Common myeloid progenitor, CD34-positive (primary cell): ENCODE results near the gene GALNT9.

Experiments used
- CTCF ChIA-PET: fragments of 350-600 bp; sonication (Branson Sonifier 250); formaldehyde crosslinking; loops from one replicate; lab custom pipeline; 2021; ENCODE audit warnings: antibody characterized with exemption; lab: Charles Lee
- POLR2A ChIA-PET: fragments of 350-600 bp; sonication (Branson Sonifier 250); formaldehyde crosslinking; loops from one replicate; lab custom pipeline; 2021; ENCODE audit warnings: antibody characterized with exemption; lab: Charles Lee
- DNase-seq, 3 donors: peaks; one replicate each; pipeline versions ENCODE4 v3.0.0 to v3.0.0-alpha.2; 2013
- H3K27ac ChIP-seq, 2 experiments: 1 replicate in 1 of 2; 2 replicates in 1 of 2; pipeline ENCODE4 v1.7.0; 2013; ENCODE audit warnings: inconsistent platforms in 2 of 2, low read length in 2 of 2, mild to moderate bottlenecking in 2 of 2, low read depth in 1 of 2, moderate library complexity in 1 of 2; ENCODE audit not compliant: severe bottlenecking in 2 of 2, insufficient read depth in 1 of 2, poor library complexity in 1 of 2
- H3K27me3 ChIP-seq, 5 experiments: replicated peaks in 2 of 5; 1 replicate in 3 of 5; 2 replicates in 2 of 5; pipeline versions ENCODE4 v1.6.1 to v1.7.0; 2013; ENCODE audit warnings: low read length in 4 of 5, mild to moderate bottlenecking in 2 of 5, moderate library complexity in 2 of 5, inconsistent platforms in 1 of 5; ENCODE audit not compliant: insufficient read depth in 5 of 5, control insufficient read depth in 4 of 5
- H3K36me3 ChIP-seq, 4 experiments: 1 replicate in 2 of 4; 2 replicates in 2 of 4; pipeline versions ENCODE4 v1.6.1 to v1.7.0; 2013; ENCODE audit warnings: low read length in 3 of 4, control low read depth in 1 of 4, mild to moderate bottlenecking in 1 of 4; ENCODE audit not compliant: control insufficient read depth in 4 of 4, insufficient read depth in 4 of 4
- H3K4me1 ChIP-seq, 4 experiments: 1 replicate in 3 of 4; 2 replicates in 1 of 4; pipeline versions ENCODE4 v1.6.1 to v1.7.1; 2013; ENCODE audit warnings: low read length in 3 of 4, mild to moderate bottlenecking in 3 of 4, control low read depth in 1 of 4, inconsistent platforms in 1 of 4, moderate library complexity in 1 of 4; ENCODE audit not compliant: control insufficient read depth in 4 of 4, insufficient read depth in 4 of 4; ENCODE audit errors: control extremely low read depth in 1 of 4
- H3K4me3 ChIP-seq, 7 experiments: 1 replicate in 4 of 7; 2 replicates in 3 of 7; pipeline versions ENCODE4 v1.5.1 to v1.7.0; 2013; ENCODE audit warnings: mild to moderate bottlenecking in 7 of 7, low read length in 6 of 7, moderate library complexity in 6 of 7, inconsistent platforms in 2 of 7, low read depth in 2 of 7, control low read depth in 1 of 7; ENCODE audit not compliant: insufficient read depth in 4 of 7, control insufficient read depth in 1 of 7; ENCODE audit errors: extremely low read depth in 1 of 7
- H3K9me3 ChIP-seq, 5 experiments: 1 replicate in 4 of 5; 2 replicates in 1 of 5; pipeline versions ENCODE4 v1.6.1 to v1.7.1; 2013; ENCODE audit warnings: low read length in 4 of 5, mild to moderate bottlenecking in 2 of 5, inconsistent platforms in 1 of 5, low read depth in 1 of 5, moderate library complexity in 1 of 5; ENCODE audit not compliant: control insufficient read depth in 4 of 5, insufficient read depth in 2 of 5; ENCODE audit errors: control extremely low read depth in 1 of 5
- WGBS: methylation state at CpG from one replicate; pipeline ENCODE4 v1.1.5; 2013; ENCODE audit not compliant: insufficient coverage; 5-methylcytosine and 5-hydroxymethylcytosine counted together

GALNT9 gene

GRCh38 chr12:132160016-132160415 is 169.4 kb downstream of the GALNT9 start:
- POLR2A ChIA-PET, result interaction anchor here (0.5 kb wide), 1 partner anchor 73 kb away, joined by 7 read pairs; no protein-coding TSS in a partner anchor
- peaks cover 0 to 23% (median 2%) of the 10 kb centered on the region in 5 experiments for H3K27me3 ChIP-seq
- CTCF ChIA-PET, result no interaction called here
- no peak overlapping the region for H3K4me3 ChIP-seq
- no peak overlapping the region for H3K27ac ChIP-seq
- no peak for DNase-seq
- peaks cover 0 to 3% (median 0%) of the 10 kb centered on the region in 5 experiments for H3K9me3 ChIP-seq
- WGBS, result 92% methylated on average over 14 of the region's 16 CpGs
- H3K36me3 ChIP-seq, result peaks cover 0 to 21% (median 4%) of the 10 kb centered on the region in 4 experiments
- peaks cover 0 to 14% (median 10%) of the 10 kb centered on the region in 4 experiments for H3K4me1 ChIP-seq

- Histone ChIP-seq H3K27ac (no peak overlapping the region), H3K36me3 (peaks cover 0 to 21% (median 4%) of the 10 kb centered on the region in 4 experiments), H3K4me3 (no peak overlapping the region), H3K9me3 (peaks cover 0 to 3% (median 0%) of the 10 kb centered on the region in 5 experiments), H3K27me3 (peaks cover 0 to 23% (median 2%) of the 10 kb centered on the region in 5 experiments), H3K4me1 (peaks cover 0 to 14% (median 10%) of the 10 kb centered on the region in 4 experiments)
- no peak for DNase-seq
- POLR2A ChIA-PET, result no interaction called here
- CTCF ChIA-PET, result interaction anchor here (1.4 kb wide), 1 partner anchor 26 kb away, joined by 3 read pairs; no protein-coding TSS in a partner anchor
- WGBS, result 97% methylated on average over 11 of the region's 14 CpGs
Observed at GRCh38 chr12:132159555-132160003, 169.8 kb downstream of the GALNT9 start.

DNA sequence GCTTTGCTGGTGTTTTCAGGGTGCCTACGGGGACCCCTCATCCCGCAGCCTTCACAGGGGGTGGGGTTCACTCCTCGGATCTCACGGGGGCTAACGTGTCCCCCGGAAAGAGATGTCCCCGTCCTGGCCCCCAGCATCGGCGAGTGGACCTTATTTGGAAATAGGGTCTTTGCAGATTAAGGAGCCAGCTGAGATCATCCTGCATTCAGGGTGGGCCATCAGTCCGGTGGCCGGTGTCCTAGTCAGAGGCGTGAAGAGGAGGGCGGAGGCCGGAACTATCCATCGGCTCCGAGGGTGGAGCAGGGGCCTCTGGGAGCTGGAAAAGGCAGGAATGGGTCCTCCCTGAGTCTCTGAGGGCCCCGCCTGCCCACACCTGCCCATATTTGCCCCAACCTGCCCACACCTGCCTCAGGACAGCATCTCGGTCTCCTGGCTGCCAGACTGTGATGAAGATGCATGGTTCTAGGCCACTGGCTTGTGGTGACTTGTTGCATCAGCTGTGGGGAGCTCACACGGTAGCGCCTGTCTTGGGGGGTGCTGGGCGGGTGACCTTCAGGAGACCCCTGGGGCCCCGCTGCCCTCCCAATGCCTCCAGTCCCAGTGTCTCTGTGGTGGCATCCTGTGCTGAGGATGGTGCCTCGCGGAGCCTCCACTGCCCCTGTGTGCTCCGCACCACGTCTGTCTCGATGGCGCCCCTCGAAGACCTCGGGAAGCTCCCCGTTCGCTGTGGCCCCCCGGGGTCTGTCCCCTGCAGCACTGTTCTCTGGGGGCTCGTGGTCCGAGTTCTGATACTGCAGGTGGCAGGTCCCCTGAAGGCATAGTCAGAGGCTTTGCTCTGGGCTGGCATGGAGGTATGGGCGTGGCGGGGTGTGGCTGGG is 170.5 kb downstream of the GALNT9 start:
- peak in 1 of 3 donors; percentile 31 for DNase-seq
- no peak overlapping the region for H3K4me3 ChIP-seq
- H3K9me3 ChIP-seq, result peaks cover 0 to 3% (median 0%) of the 10 kb centered on the region in 5 experiments
- peaks cover 0 to 20% (median 2%) of the 10 kb centered on the region in 5 experiments for H3K27me3 ChIP-seq
- 94% methylated on average over 22 of the region's 37 CpGs for WGBS
- CTCF ChIA-PET, result interaction anchor here (1.4 kb wide), 1 partner anchor 27 kb away, joined by 3 read pairs; no protein-coding TSS in a partner anchor
- H3K36me3 ChIP-seq, result peaks cover 0 to 21% (median 4%) of the 10 kb centered on the region in 4 experiments
- POLR2A ChIA-PET, result no interaction called here
- H3K27ac ChIP-seq, result no peak overlapping the region
- H3K4me1 ChIP-seq, result peaks cover 0 to 19% (median 13%) of the 10 kb centered on the region in 4 experiments

GRCh38 chr12:132157733-132158409 is 171.5 kb downstream of the GALNT9 start:
- WGBS, result 93% methylated on average over 4 of the region's 5 CpGs

GRCh38 chr12:132156573-132157325 is 172.6 kb downstream of the GALNT9 start:
- H3K27me3 ChIP-seq, result peaks cover 0 to 4% (median 0%) of the 10 kb centered on the region in 5 experiments
- peak in 1 of 3 donors; percentile 63 for DNase-seq
- ChIA-PET POLR2A (no interaction called here), CTCF (no interaction called here)
- H3K36me3 ChIP-seq, result peaks cover 3 to 26% (median 7%) of the 10 kb centered on the region in 4 experiments
- H3K4me1 ChIP-seq, result peaks cover 0 to 6% (median 2%) of the 10 kb centered on the region in 4 experiments
- peaks cover 0 to 3% (median 0%) of the 10 kb centered on the region in 5 experiments for H3K9me3 ChIP-seq
- no peak overlapping the region for H3K4me3 ChIP-seq
- no peak overlapping the region for H3K27ac ChIP-seq
- 74% methylated on average over 4 of the region's 8 CpGs for WGBS

More at GRCh38 chr12:132157733-132158409, 171.5 kb downstream of the GALNT9 start:
- ChIA-PET CTCF (no interaction called here), POLR2A (no interaction called here)
- peak in 1 of 3 donors; percentile 32 for DNase-seq
- H3K27me3 ChIP-seq, result peaks cover 0 to 10% (median 0%) of the 10 kb centered on the region in 5 experiments
- peaks cover 0 to 21% (median 4%) of the 10 kb centered on the region in 4 experiments for H3K36me3 ChIP-seq
- H3K4me1 ChIP-seq, result peaks cover 0 to 14% (median 9%) of the 10 kb centered on the region in 4 experiments
- H3K27ac ChIP-seq, result no peak overlapping the region
- no peak overlapping the region for H3K4me3 ChIP-seq
- peaks cover 0 to 3% (median 0%) of the 10 kb centered on the region in 5 experiments for H3K9me3 ChIP-seq

DNA sequence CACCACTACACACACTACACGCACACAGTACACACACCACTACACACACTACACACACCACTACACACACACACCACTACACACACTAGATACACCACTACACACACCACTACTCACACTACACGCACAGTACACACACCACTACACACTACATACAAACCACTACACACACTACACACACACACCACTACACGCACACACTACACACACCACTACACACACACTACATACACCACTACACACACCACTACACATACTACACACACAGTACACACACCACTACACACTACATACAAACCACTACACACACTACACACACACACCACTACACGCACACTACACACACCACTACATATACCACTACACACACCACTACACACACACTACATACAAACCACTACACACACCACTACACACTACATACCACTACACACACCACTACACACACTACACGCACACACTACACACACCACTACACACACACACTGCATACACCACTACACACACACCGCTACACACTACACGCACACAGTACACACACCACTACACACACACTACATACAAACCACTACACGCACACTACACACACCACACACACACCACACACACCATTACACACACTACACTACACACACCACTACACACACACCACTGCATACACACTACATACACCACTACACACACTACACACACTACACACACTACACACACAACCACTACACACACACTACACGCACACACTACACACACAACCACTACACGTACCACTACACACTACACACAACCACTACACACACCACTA is 173.4 kb downstream of the GALNT9 start:
- Histone ChIP-seq H3K27ac (no peak overlapping the region), H3K36me3 (peaks cover 3 to 34% (median 11%) of the 10 kb centered on the region in 4 experiments), H3K4me1 (peaks cover 0 to 6% (median 2%) of the 10 kb centered on the region in 4 experiments), H3K9me3 (peaks cover 0 to 3% (median 0%) of the 10 kb centered on the region in 5 experiments), H3K27me3 (peaks cover 0 to under 1% (median 0%) of the 10 kb centered on the region in 5 experiments), H3K4me3 (no peak overlapping the region)
- peak in 1 of 3 donors; percentile 52 for DNase-seq
- ChIA-PET CTCF (interaction anchor here (1.0 kb wide), 1 partner anchor 258 kb away, joined by 3 read pairs; no protein-coding TSS in a partner anchor), POLR2A (no interaction called here)
- WGBS, result 89% methylated on average over 6 of the region's 10 CpGs
